ENCODE results near the gene COL11A1.

DNA sequence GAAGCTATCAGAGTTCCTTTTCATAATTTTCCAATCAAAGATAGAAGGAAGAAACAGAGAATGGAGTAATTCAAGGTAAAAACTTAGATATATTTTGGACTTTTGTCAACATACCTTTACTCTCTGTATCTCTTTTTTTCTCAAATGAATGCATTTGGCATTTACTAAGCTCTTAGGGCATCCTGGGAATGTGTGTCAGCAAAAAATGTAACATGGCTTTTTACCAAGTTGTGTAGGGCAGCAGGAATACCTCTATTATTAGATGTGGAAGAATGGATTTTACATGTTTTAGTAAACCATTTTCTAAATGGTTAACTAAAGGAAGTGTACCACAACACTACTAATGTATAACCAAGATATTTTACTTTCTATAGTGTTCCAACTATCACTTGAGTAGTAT, 4.2 kb upstream of the COL11A1 start:
- TF ChIP-seq POLR2AphosphoS5 (IDR thresholded peaks at IDR 0.05; ENCODE audit: low read depth, low read length) = no peak
- TF ChIP-seq SIN3A (IDR thresholded peaks at IDR 0.05; ENCODE audit: borderline replicate concordance, insufficient read depth, low read length) = no peak
- TF ChIP-seq TAF1 (IDR thresholded peaks at IDR 0.05; ENCODE audit: borderline replicate concordance, insufficient read depth, low read length) = no peak
- TF ChIP-seq, protein P1, sequence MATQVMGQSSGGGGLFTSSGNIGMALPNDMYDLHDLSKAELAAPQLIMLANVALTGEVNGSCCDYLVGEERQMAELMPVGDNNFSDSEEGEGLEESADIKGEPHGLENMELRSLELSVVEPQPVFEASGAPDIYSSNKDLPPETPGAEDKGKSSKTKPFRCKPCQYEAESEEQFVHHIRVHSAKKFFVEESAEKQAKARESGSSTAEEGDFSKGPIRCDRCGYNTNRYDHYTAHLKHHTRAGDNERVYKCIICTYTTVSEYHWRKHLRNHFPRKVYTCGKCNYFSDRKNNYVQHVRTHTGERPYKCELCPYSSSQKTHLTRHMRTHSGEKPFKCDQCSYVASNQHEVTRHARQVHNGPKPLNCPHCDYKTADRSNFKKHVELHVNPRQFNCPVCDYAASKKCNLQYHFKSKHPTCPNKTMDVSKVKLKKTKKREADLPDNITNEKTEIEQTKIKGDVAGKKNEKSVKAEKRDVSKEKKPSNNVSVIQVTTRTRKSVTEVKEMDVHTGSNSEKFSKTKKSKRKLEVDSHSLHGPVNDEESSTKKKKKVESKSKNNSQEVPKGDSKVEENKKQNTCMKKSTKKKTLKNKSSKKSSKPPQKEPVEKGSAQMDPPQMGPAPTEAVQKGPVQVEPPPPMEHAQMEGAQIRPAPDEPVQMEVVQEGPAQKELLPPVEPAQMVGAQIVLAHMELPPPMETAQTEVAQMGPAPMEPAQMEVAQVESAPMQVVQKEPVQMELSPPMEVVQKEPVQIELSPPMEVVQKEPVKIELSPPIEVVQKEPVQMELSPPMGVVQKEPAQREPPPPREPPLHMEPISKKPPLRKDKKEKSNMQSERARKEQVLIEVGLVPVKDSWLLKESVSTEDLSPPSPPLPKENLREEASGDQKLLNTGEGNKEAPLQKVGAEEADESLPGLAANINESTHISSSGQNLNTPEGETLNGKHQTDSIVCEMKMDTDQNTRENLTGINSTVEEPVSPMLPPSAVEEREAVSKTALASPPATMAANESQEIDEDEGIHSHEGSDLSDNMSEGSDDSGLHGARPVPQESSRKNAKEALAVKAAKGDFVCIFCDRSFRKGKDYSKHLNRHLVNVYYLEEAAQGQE (IDR thresholded peaks at IDR 0.05; ENCODE audit: insufficient read depth in 1 of 2, low read depth in 2 of 2, low read length in 2 of 2) = no peak
